Left colon (tissue), 2 donors: ENCODE measurements around the gene GPN2. TPM values are rescaled to one million over a fixed set of nuclear protein-coding genes. Genes with fewer than 3 reads are reported as not detected.

ENCODE experiments used
- total RNA-seq, 2 donors: library from RNA; stranded (reverse); fragmentation: NEBNext Ultra II Directional; extraction: Animal tissue kit (Norgen Biotek cat#: 25700); gene quantifications; one replicate each; pipeline ENCODE4 v1.2.1, GENCODE V29; 2021
- donor health status: DM: no; HTN: no; CAD: no.
- donor health status: DM: yes; HTN: yes; CAD: no.

GPN2 gene
- total RNA-seq, 2 donors from 2014 or later: 33.8 to 38.8 TPM

Other genes starting within 250 kb of the GPN2 start
- 10 to 100 TPM; 60.2 to 61.4 TPM for gene ARID1A, start 194.3 kb downstream of the GPN2 start, total RNA-seq
- 10 to 100 TPM; 17.1 to 18.6 TPM for gene PIGV, start 102.3 kb downstream of the GPN2 start, total RNA-seq
- gene ZDHHC18, start 63.6 kb downstream of the GPN2 start, total RNA-seq: 10 to 100 TPM; 22.2 to 25.8 TPM
- 100 to 1,000 TPM; 202 to 348 TPM for gene SFN, start 27.1 kb downstream of the GPN2 start, total RNA-seq
- gene GPATCH3, start 10.2 kb upstream of the GPN2 start, total RNA-seq: 10 to 100 TPM; 12.3 to 15.2 TPM
- gene NR0B2, start 23.7 kb upstream of the GPN2 start, total RNA-seq: under 1 TPM; 0.31 to 0.34 TPM
- gene NUDC, start 31.5 kb upstream of the GPN2 start, total RNA-seq: 10 to 100 TPM; 39.4 to 40.3 TPM
- 10 to 100 TPM; 24.7 to 25.6 TPM for gene KDF1, start 70.2 kb upstream of the GPN2 start, total RNA-seq
- gene TRNP1, start 103.4 kb upstream of the GPN2 start, total RNA-seq: 1 to 10 TPM; 1.3 to 3.0 TPM
- gene TENT5B, start 122.6 kb upstream of the GPN2 start, total RNA-seq: 1 to 10 TPM; 1.7 to 4.4 TPM